ENCODE results near the gene CD247. TPM values are rescaled to one million over a fixed set of nuclear protein-coding genes. Genes with fewer than 3 reads are reported as not detected.

CD247 gene
- total and polyA plus RNA-seq, 9 of the 15 experiments (the other 6 are each of a cell fraction or from before 2014, with no cell fraction given), result 0.08 to 0.42 (median 0.28) TPM; not detected in 5

DNA sequence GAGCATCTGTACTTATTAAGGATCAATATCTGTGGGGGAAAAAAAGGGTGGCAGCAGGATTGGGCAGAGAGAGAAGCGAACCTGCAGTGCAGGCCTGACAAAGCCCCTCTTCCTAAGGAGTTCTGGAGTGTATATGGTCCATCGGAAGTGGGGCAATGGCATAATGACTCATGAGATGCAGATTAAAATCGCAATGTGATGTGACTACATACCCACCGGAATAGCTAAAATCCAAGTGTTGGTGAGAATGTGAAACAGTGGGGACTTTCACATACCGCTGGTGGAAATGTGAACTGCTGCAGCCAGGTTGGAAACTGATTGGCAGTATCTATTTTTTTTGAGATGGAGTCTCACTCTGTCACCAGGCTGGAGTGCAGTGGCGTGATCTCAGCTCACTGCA lies 43.4 kb upstream of the CD247 start (continued):
- peak; percentile 67; the same call in 1 of the 2 replicates for TF ChIP-seq JUN (IDR thresholded peaks at IDR 0.05; ENCODE audit: borderline replicate concordance, low read depth, low read length)
- no peak for TF ChIP-seq JUN (CRISPR knock-in tag; IDR thresholded peaks at IDR 0.05; ENCODE audit: borderline replicate concordance)
- TF ChIP-seq PHF8 (IDR thresholded peaks at IDR 0.05; ENCODE audit: borderline replicate concordance, low read length), result no peak
- TF ChIP-seq CUX1 (CRISPR knock-in tag; IDR thresholded peaks at IDR 0.05), result no peak
- no peak for TF ChIP-seq NFXL1 (CRISPR knock-in tag; IDR thresholded peaks at IDR 0.05)
- TF ChIP-seq CAMTA2 (CRISPR knock-in tag; conservative IDR thresholded peaks at IDR 0.05), result no peak
- TF ChIP-seq CTCF (IDR thresholded peaks at IDR 0.05 in 2 of 3, conservative IDR thresholded peaks at IDR 0.05 in 1 of 3; ENCODE audit: insufficient read depth in 2 of 3, low read depth in 1 of 3, low read length in 3 of 3), result no peak
- no peak for TF ChIP-seq RFX1 (IDR thresholded peaks at IDR 0.05)
- TF ChIP-seq ZNF224 (CRISPR knock-in tag; IDR thresholded peaks at IDR 0.05), result no peak
- TF ChIP-seq ARNT (IDR thresholded peaks at IDR 0.05), result no peak
- TF ChIP-seq MNT (conservative IDR thresholded peaks at IDR 0.05), result no peak
- no peak for TF ChIP-seq GATA2 (CRISPR knock-in tag; IDR thresholded peaks at IDR 0.05)
- TF ChIP-seq TRIM28 (IDR thresholded peaks at IDR 0.05), result no peak
- TF ChIP-seq CBX8 (IDR thresholded peaks at IDR 0.05; ENCODE audit: borderline replicate concordance, extremely low read depth, low read depth, low read length, poor library complexity, severe bottlenecking), result no peak
- TF ChIP-seq GTF2E2 (tag; IDR thresholded peaks at IDR 0.05), result no peak
- TF ChIP-seq HMGN3 (IDR thresholded peaks at IDR 0.05; ENCODE audit: borderline replicate concordance, extremely low read depth, insufficient read length, low read depth, low read length), result no peak
- TF ChIP-seq ZBTB33 (CRISPR knock-in tag; IDR thresholded peaks at IDR 0.05), result peak; percentile 66
- TF ChIP-seq NFE2L1 (tag; IDR thresholded peaks at IDR 0.05; ENCODE audit: borderline replicate concordance, low read depth), result no peak
